Activated T-helper 9 cell treated with anti-CD3 and anti-CD28 coated beads, Interleukin-2, amount 50 U/mL, for 16 hours (primary cell): Measurements from ENCODE around the gene ADM2.
A peak's percentile ranks its signal among the peaks of the same experiment; 100 is the strongest.
"Not testable (repeated sequence)": the region's sequence is repeated elsewhere in the genome, so short reads cannot be mapped to it uniquely, and the experiment has no call there.

Experiments used
- DNase-seq: peaks from one replicate; pipeline ENCODE4 v3.0.0-alpha.2; 2020; ENCODE audit warnings: low read depth

The ADM2 gene

DNA sequence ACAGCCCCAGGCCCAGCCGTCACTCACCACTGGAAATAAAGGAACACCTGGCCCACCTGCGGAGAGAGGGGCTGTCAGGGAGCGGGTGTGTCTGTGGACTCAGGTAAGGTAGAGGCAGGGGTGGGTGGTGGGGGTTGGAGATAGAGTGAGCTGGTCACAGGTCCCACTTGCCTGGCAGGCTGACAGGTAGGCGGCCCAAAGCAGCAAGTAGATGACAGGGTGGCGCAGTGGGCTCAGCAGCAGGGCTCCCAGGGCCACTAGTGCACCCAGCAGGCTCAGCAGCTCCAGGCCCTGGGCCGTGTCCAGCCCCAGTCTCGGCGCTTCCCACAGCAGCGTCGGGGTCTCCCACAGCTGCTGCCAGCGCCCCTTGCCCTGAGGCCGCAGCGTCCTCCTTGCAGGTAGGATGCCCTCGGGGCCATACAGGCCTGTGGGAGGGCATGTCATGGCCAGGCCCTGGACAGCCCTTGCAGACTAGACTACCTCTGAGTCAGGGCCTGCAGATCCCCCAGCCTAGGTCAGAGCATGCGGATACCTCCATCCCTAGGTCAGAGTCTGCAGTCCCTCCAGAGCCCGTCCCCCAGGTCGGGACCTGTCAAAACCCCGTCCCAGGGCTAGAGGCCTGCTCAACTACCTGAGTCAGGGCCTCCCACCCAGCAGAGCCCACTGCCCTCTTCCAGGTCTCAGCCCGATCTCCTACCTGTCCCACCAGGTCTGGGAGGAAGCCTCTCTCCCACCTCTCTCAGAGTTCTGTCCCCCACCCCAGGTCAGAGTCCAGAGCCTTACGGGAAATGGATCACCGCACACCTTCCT, 25.5 kb downstream of the ADM2 start:
- no peak for DNase-seq

DNA sequence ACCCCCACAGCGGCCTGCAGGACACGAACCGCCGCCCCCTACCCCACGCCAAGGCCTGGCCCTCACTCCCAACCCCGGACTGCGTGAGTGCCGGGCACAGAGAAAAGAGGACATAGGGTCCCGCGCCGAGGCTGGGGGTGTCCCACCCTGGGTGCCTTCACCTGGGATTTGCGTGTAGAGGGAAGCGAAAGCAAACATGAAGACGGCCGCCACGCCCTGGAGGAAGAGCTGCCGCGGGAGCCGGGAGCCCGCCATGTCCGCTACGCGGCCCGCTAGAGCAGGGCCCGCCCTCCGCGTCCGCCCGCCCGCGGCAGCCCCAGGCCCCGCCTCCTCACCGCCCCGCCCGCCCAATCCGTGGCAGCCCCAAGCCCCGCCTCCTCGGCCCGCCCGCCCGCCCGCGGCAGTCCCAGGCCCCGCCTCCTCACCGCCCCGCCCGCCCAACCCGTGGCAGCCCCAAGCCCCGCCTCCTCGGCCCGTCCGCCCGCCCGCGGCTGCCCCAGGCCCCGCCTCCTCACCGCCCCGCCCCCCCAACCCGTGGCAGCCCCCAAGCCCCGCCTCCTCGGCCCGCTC, 26.2 kb downstream of the ADM2 start, which contains the start of gene LMF2:
Gene LMF2 (minus strand): TSS at position 282 of the 570 bp plus-strand sequence. CDS start 27 bp downstream, at position 255.
- DNase-seq, result peak; percentile 91

DNA sequence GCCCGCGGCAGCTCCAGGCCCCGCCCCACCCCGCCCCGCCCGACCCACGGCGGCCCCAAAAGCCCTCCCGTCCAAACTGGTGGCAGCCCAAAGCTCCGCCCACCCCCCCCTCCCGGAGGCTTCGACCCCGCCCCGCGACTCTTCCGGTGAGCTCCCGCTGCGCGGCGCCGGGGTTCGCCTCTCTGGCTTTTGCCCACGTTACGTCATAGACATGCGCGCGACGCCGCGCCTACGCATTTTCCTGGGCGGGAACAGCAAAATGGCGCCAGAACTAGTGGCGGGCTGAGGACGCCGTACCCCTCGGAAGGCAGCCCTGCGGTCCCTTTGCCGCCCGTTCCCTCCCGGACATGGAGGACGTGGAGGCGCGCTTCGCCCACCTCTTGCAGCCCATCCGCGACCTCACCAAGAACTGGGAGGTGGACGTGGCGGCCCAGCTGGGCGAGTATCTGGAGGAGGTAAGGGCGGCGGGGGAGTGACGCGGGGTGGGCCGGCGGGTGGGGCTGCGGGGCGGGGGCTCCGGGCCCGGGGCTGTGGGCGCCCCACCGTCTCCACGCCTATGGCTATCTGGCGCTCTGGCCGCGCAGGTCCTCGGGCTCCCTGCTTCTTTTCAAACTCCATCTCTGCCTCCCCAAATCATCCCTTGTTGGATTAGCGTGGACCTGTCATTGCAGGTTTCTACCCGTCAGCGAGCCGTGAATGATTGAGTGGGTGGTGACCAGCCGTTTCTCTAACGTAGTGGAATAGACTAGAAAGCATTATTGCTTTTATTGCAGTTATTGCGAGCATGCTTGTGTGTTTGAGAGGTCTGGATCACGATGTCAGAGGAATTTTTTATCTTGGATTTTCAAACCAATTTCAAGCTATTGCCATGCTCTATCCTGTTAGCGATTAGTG, 26.9 kb downstream of the ADM2 start, which contains the start of gene NCAPH2:
Gene NCAPH2 (plus strand): TSS at position 234 of the 894 bp plus-strand sequence. CDS start 114 bp downstream, at position 348.
- DNase-seq, result peak; percentile 97

DNA sequence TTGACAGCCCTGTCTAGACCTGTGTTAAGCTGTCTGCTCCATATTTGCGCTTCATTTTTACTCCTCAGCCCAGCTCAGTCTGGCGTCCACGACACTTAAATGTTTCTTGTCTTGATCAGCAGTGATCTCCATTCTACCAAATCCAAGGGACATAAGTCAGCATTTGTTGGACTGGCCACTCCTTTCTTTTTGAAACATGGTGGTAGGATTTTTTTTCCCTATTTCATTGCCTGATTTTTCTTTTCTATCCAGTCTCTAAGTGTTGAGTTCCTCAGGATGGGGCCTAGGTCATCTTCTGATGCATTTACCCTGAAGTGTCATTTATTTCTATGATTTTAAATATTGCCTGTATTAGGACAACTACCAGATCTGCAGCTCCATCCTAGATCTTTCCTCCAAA, 27.6 kb downstream of the ADM2 start:
- DNase-seq, result no peak

GRCh38 chr22:50513175-50513574, 31.8 kb downstream of the ADM2 start:
- no peak for DNase-seq

- DNase-seq, result no peak
These were observed 34.7 kb downstream of the ADM2 start for GRCh38 chr22:50516068-50516467.

GRCh38 chr22:50516891-50517290, 35.5 kb downstream of the ADM2 start:
- no peak for DNase-seq

DNA sequence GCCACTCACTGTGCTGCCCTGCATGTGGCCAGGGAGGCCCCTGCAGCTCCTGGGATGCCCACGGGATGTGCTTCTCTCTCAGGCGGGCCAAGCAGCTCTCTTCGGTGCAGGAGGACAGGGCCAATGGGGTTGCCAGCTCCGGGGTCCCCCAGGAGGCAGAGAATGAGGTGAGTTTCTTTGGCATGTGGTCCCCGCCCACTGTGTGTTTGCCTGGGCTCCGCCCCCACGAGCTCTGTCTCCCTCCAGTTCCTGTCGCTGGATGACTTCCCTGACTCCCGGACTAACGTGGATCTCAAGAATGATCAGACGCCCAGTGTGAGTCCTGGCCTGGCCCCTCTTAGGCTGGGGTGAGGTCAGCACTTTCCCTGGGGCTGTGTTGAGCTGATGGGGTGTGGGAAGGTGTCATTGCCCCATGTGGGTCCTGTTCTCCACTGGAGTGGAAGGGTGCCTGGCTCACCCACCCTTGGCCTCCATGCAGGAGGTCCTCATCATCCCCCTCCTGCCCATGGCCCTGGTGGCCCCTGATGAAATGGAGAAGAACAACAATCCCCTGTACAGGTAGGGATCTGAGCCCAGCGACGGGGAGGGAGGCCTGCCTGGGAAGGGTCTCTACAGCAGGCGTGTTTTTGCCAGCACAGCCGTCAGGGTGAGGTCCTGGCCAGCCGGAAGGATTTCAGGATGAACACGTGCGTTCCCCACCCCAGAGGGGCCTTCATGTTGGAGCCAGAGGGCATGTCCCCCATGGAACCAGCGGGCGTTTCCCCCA, 36.3 kb downstream of the ADM2 start:
- no peak for DNase-seq

DNA sequence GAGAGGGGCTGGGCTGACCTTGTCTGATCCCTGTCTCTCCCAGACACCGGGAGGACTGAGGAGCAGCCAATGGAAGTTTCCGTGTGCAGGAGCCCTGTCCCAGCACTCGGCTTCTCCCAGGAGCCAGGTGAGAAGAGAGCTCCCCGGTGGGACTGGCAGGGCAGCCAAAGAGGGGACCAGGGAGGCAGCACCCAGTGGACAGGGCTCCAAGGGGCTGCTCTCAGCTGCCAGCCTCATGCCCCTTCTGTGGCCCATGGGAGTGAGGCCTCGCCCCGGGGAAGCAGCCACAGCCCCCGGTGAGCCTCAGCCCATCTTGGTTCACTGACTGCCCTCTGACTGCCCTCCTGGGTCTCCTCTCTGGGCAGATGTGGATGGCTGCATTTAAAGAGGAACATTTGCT, 37.3 kb downstream of the ADM2 start:
- DNase-seq, result no peak

DNA sequence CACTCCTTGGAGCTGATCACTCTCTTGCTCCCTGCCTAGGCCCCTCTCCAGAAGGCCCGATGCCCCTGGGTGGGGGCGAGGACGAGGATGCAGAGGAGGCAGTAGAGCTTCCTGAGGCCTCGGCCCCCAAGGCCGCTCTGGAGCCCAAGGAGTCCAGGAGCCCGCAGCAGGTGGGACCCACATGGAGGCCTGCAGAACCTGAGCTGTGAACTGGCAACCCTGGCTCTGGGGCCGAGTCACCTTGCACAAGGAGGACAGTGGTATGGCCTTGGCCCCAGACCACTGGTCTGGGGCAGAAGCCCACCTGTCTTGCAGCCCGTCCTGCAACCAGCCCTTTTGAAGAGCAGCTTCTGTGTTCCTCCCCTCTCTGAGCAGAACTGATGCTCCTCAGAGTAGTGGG, 37.8 kb downstream of the ADM2 start:
- DNase-seq, result no peak

DNA sequence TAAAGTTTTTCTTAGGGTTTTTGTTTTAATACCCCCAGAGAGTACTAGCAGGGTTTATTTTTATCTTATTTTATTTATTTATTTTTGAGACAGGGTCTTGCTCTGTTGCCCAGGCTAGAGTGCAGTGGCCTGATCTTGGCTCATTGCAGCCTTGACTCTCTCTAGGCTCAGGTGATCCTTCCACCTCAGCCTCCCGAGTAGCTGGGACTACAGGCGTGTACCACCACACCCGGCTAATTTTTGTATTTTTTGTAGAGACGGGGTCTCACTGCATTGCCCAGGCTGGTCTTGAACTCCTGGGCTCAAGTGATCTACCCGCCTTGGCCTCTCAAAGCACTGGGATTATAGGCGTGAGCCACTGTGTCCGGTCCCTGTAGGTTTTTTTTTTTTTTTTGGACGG, 38.8 kb downstream of the ADM2 start:
- DNase-seq, result not testable (repeated sequence)

- DNase-seq, result no peak
These were observed 39.6 kb downstream of the ADM2 start for GRCh38 chr22:50520826-50521453.

DNA sequence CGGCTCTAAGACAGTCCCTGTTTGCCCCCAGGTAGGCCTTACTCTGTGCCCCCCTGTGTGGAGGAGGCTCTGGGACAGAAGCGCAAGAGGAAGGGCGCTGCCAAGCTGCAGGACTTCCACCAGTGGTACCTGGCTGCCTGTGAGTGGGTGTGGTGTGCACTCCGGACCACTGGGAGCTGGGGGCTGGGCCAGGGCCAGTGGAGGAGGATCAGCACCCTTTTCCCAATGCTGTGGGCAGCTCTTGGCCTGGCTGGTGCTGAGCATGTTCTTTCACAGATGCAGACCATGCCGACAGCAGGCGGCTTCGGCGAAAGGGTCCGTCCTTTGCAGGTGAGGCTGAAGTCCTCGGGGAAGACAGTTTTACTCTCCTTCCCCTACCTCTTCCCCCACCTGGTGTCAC, 40.4 kb downstream of the ADM2 start:
- no peak for DNase-seq

- DNase-seq, result no peak
These were observed 41.0 kb downstream of the ADM2 start for GRCh38 chr22:50522208-50522805.

DNA sequence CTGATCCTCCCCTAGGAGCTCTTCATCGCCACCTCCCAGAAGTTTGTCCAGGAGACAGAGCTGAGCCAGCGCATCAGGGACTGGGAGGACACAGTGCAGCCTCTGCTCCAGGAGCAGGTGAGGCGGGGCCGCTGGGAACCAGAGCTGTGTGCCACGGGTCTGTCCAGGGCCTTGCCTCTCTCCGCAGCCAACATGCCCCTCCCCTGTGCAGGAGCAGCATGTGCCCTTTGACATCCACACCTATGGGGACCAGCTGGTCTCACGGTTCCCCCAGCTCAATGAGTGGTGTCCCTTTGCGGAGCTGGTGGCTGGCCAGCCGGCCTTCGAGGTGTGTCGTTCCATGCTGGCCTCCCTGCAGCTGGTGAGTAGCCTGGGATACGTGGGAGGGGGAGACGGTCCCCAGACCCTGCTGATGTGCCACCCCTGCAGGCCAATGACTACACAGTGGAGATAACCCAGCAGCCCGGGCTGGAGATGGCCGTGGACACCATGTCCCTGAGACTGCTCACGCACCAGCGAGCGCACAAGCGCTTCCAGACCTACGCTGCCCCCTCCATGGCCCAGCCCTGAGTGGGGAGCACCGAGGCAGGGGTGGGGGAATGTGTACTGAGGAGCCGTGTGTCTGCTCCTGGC, 41.6 kb downstream of the ADM2 start:
- DNase-seq, result no peak

- DNase-seq, result no peak
These were observed 42.1 kb downstream of the ADM2 start for GRCh38 chr22:50523458-50523805.

- DNase-seq, result no peak
These were observed 42.7 kb downstream of the ADM2 start for GRCh38 chr22:50523806-50524675.

DNA sequence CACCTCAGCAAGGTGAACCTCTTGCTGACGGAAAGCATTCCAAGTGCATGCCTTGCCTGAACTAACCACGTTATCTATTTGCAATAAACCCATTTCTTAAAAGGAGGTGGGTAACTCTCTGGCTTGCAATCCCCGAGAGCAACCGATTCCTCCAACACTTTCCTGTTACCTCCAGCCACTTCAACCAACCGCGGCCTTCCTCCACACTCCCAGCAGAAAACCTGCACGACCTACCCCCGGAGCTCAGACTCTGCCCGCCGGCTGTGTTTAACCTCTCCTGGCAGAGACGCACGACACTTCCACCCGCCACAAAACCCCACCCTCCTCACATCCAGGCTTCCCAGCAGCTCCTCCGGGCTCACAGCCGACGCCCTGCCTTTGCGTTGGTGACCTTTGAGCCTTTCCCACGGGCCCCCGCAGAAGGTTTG, 43.3 kb downstream of the ADM2 start:
- no peak for DNase-seq

- peak; percentile 98 for DNase-seq
These were observed 43.9 kb downstream of the ADM2 start, which contains the start of gene SCO2 for GRCh38 chr22:50525104-50525857. TSS of gene SCO2 (minus strand) at chr22:50525598. CDS start at chr22:50524411, 1,187 bp downstream.
